Stomach (tissue), 9 donors: ENCODE results near the gene LHFPL2. TPM values are rescaled to one million over a fixed set of nuclear protein-coding genes. Genes with fewer than 3 reads are reported as not detected.

Experiments
- DNase-seq, 2 donors: peaks; one replicate each; pipeline versions ENCODE4 v3.0.0 to v3.0.0-alpha.2; 2013 to 2019
- H3K27ac ChIP-seq, 5 donors: fragments of 200-600 bp in 4 of 5; sonication (generic) in 4 of 5; one replicate each; pipeline ENCODE4 v1.5.1; 2013 to 2019; ENCODE audit warnings: mild to moderate bottlenecking in 1 of 5, moderate library complexity in 1 of 5
- H3K27me3 ChIP-seq, 3 donors: fragments of 200-600 bp; sonication (generic); one replicate each; pipeline ENCODE4 v1.5.1; 2017 to 2019; ENCODE audit warnings: mixed run types in 1 of 3
- H3K36me3 ChIP-seq, 4 donors: fragments of 200-600 bp; sonication (generic); 1 replicate in 3 of 4; 2 replicates in 1 of 4; pipeline ENCODE4 v1.5.1; 2016 to 2019
- H3K4me1 ChIP-seq, 4 donors: fragments of 200-600 bp; sonication (generic); one replicate each; pipeline ENCODE4 v1.5.1; 2016 to 2019
- H3K4me3 ChIP-seq, 4 donors: fragments of 200-600 bp; sonication (generic) in 3 of 4; one replicate each; pipeline ENCODE4 v1.5.1; 2016 to 2019; ENCODE audit warnings: mild to moderate bottlenecking in 1 of 4
- H3K9me3 ChIP-seq, 4 donors: fragments of 200-600 bp; sonication (generic); one replicate each; pipeline ENCODE4 v1.5.1; 2016 to 2019
- CTCF ChIP-seq, 7 experiments: fragments of 450-650 bp in 4 of 7; fragments of 200-600 bp in 3 of 7; sonication (generic) in 3 of 7; IDR thresholded peaks; one replicate each; pipeline ENCODE4 v1.5.1; 2016 to 2019; ENCODE audit warnings: antibody characterized with exemption in 7 of 7, control low read depth in 2 of 7, mild to moderate bottlenecking in 1 of 7
- EP300 ChIP-seq: sonication (generic); formaldehyde crosslinking; IDR thresholded peaks from one replicate; pipeline ENCODE4 v1.6.1; 2017; ENCODE audit warnings: antibody characterized with exemption
- POLR2A ChIP-seq, 4 donors: fragments of 450-650 bp; IDR thresholded peaks; one replicate each; pipeline ENCODE4 v1.6.1; 2016; ENCODE audit warnings: antibody characterized with exemption in 4 of 4, control low read depth in 2 of 4, mild to moderate bottlenecking in 1 of 4, moderate library complexity in 1 of 4
- POLR2AphosphoS5 ChIP-seq, 3 donors: sonication (generic); formaldehyde crosslinking; IDR thresholded peaks; one replicate each; pipeline ENCODE4 v1.6.1; 2016; ENCODE audit warnings: antibody characterized with exemption in 3 of 3
- WGBS, 5 donors: extraction: QIAGEN DNeasy Blood & Tissue Kit in 3 of 5; methylation state at CpG; one replicate each; pipeline versions ENCODE4 v1.1.5 to v1.1.7; 2013 to 2018; 5-methylcytosine and 5-hydroxymethylcytosine counted together
- intact Hi-C: fragments of 100-400 bp; cut with DNase I; formaldehyde crosslinking; loops from one replicate; pipeline ENCODE4 v1.15.1; 2023; ENCODE audit warnings: low total_unique reads
- polyA plus RNA-seq, 3 donors: library from polyadenylated mRNA; stranded (reverse); fragments of 200-250 nt; gene quantifications; one replicate each; pipeline ENCODE4 v1.2.3, GENCODE V29; 2013
- total RNA-seq, 5 donors: library from RNA; depleted of rRNA; stranded (reverse); fragments of >200 nt; gene quantifications; one replicate each; pipeline versions ENCODE4 v1.1.0 to v1.2.3, GENCODE V29; 2014 to 2016
- donor health status: healthy with polysubstance abuse.
- donor health status: Bipolar disorder and iron deficiency.
- donor health status: healthy.

Gene LHFPL2
- total and polyA plus RNA-seq, 8 donors = 3.7 to 53.6 (median 24.3) TPM

DNA sequence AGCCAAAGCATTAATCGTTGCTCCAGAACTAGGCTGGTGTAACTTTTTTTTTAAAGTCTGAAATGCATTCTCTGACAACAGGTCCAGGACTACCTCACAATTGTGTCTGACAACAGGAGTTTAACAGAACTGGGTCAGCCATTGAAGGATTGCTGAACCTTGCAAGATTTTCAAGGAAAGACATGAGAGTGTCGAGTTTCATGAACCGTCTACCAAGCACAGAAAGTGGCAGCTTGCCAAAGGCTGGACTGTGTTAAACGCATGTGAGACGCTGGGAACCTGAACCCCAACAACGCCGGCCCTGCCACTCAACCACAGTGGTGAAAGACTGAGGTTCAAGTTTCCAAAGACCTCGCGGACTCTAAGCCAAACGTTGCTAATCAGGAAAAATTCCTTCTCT lies 79.1 kb downstream of the LHFPL2 start:
- H3K27ac ChIP-seq = no peak overlapping the region
- H3K4me3 ChIP-seq = no peak overlapping the region
- no peaks in the 10 kb centered on the region for H3K36me3 ChIP-seq
- H3K9me3 ChIP-seq = no peaks in the 10 kb centered on the region
- no peaks in the 10 kb centered on the region for H3K27me3 ChIP-seq
- peaks cover 9 to 49% (median 26%) of the 10 kb centered on the region in 4 donors for H3K4me1 ChIP-seq
- WGBS, 5 donors = 17 to 35% (median 31%) methylated on average over 10 of the region's 10 CpGs
- intact Hi-C loops = no loop called here
- peak; percentile 70 to 89 for DNase-seq
- no peak for TF ChIP-seq EP300
- no peak for TF ChIP-seq CTCF (IDR thresholded peaks at IDR 0.05)
- TF ChIP-seq POLR2AphosphoS5 (IDR thresholded peaks at IDR 0.05) = no peak
- TF ChIP-seq POLR2A (IDR thresholded peaks at IDR 0.05) = no peak

DNA sequence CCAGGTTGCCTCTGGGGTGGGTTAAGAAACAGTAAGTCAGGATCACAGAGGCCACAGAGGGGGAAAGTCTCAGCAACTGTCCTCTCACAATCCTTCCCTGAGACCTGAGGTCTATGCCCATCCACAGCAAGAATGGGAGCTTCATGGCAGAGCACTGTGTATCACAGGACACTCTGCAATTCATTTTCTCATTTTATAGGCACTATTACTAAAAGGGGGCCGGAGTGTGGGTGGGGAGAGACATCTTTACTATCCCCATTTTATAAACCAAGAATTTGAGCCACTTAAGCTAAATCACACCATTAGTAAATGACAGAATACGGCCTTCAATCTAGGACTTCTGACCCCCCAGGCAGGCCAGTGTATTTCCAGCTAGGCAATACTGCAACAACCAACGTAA lies 79.9 kb downstream of the LHFPL2 start:
- Histone ChIP-seq H3K27me3 (no peaks in the 10 kb centered on the region), H3K4me1 (peaks cover 9 to 43% (median 26%) of the 10 kb centered on the region in 4 donors), H3K9me3 (no peaks in the 10 kb centered on the region), H3K4me3 (no peak overlapping the region), H3K27ac (peak overlapping the region in 1 of 5 donors; percentile 39), H3K36me3 (peaks cover 0 to 3% (median 0%) of the 10 kb centered on the region in 4 donors)
- no peak for TF ChIP-seq EP300
- no peak for TF ChIP-seq CTCF (IDR thresholded peaks at IDR 0.05)
- TF ChIP-seq POLR2AphosphoS5 (IDR thresholded peaks at IDR 0.05) = no peak
- no peak for TF ChIP-seq POLR2A (IDR thresholded peaks at IDR 0.05)
- DNase-seq = no peak
- intact Hi-C loops = no loop called here
- 85 to 97% (median 92%) methylated on average over 3 of the region's 3 CpGs for WGBS, 5 donors

GRCh38 chr5:78568212-78568611 lies 80.4 kb downstream of the LHFPL2 start:
- Histone ChIP-seq H3K4me1 (peaks cover 9 to 39% (median 26%) of the 10 kb centered on the region in 4 donors), H3K4me3 (no peak overlapping the region), H3K9me3 (no peaks in the 10 kb centered on the region), H3K27ac (peak overlapping the region in 1 of 5 donors; percentile 39), H3K36me3 (peaks cover 0 to 3% (median 0%) of the 10 kb centered on the region in 4 donors), H3K27me3 (no peaks in the 10 kb centered on the region)
- peak in 1 of 2 donors; percentile 58 for DNase-seq
- intact Hi-C loops = no loop called here
- no peak for TF ChIP-seq EP300
- TF ChIP-seq CTCF (IDR thresholded peaks at IDR 0.05) = no peak
- TF ChIP-seq POLR2AphosphoS5 (IDR thresholded peaks at IDR 0.05) = no peak
- no peak for TF ChIP-seq POLR2A (IDR thresholded peaks at IDR 0.05)
- 20 to 37% (median 29%) methylated on average over 5 of the region's 5 CpGs for WGBS, 5 donors

GRCh38 chr5:78567617-78568016 lies 81.0 kb downstream of the LHFPL2 start:
- Histone ChIP-seq H3K27ac (peak overlapping the region in 2 of 5 donors; percentile 39 to 57), H3K9me3 (no peaks in the 10 kb centered on the region), H3K4me1 (peaks cover 9 to 35% (median 25%) of the 10 kb centered on the region in 4 donors), H3K36me3 (peaks cover 0 to 3% (median 0%) of the 10 kb centered on the region in 4 donors), H3K4me3 (no peak overlapping the region), H3K27me3 (no peaks in the 10 kb centered on the region)
- no peak for DNase-seq
- intact Hi-C loops = no loop called here
- WGBS, 5 donors = 71 to 79% (median 72%) methylated on average over 3 of the region's 3 CpGs
- no peak for TF ChIP-seq EP300
- TF ChIP-seq POLR2AphosphoS5 (IDR thresholded peaks at IDR 0.05) = no peak
- TF ChIP-seq POLR2A (IDR thresholded peaks at IDR 0.05) = no peak
- TF ChIP-seq CTCF (IDR thresholded peaks at IDR 0.05) = no peak
